22Rv1 (cell line): ENCODE data around the gene ADAMTS20.

Experiments used
- H3K27ac ChIP-seq: fragments of 450-650 bp; 2 replicates; pipeline ENCODE4 v1.5.1; 2017
- CTCF ChIP-seq: fragments of 450-650 bp; IDR thresholded peaks from 2 replicates; pipeline ENCODE4 v1.5.1; 2017; ENCODE audit warnings: mild to moderate bottlenecking
- ZFX ChIP-seq: fragments of 450-650 bp; IDR thresholded peaks from 2 replicates; pipeline ENCODE4 v1.6.1; 2017; ENCODE audit warnings: antibody characterized with exemption, borderline replicate concordance

ADAMTS20 gene

GRCh38 chr12:43579206-43579605 is 27.2 kb upstream of the ADAMTS20 start:
- H3K27ac ChIP-seq = no peak overlapping the region

GRCh38 chr12:43578782-43579181 is 26.8 kb upstream of the ADAMTS20 start:
- no peak overlapping the region for H3K27ac ChIP-seq
- no peak for TF ChIP-seq CTCF
- TF ChIP-seq ZFX = no peak

More at GRCh38 chr12:43579206-43579605, 27.2 kb upstream of the ADAMTS20 start:
- TF ChIP-seq ZFX (no peak), CTCF (no peak)

DNA sequence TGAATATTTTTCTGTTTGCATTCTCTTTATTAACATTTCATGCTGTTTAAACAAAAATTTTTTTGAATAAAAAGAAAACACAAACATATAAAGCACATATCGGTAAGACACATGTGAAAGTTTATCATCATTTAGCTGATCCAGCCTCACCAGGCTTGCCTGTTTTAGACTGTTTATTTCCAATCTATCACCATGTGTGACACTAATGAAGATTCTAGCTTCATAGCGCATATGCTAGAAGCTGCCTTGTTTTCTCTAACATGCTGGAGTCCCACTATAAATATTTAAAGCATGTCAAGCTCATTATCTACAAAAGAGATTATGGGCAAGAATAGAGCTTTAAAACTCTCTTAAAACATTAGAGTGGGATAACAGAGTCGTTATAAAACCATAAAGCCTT is 25.4 kb upstream of the ADAMTS20 start:
- H3K27ac ChIP-seq = no peak overlapping the region
- no peak for TF ChIP-seq ZFX

DNA sequence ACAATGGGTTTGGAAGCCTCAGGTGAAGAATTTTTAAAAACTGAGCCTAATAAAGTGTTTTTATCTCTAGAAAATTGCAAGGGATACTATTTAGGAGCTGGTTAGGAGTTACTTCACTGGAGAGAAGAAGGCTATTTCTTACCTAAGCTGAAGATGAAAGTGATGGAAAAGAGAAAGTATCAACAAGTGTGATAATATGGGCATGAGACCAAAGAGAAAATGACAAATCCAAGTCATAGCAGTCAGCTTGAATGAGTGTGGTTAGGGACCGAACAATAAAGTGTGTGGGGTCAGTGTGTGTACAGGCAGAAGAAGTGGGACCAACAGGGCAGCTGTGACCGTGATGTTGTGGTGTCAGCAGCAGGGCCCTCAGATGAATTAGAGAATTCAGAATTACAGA is 24.2 kb upstream of the ADAMTS20 start:
- no peak overlapping the region for H3K27ac ChIP-seq
- TF ChIP-seq ZFX = no peak

GRCh38 chr12:43571885-43572284 is 19.9 kb upstream of the ADAMTS20 start:
- TF ChIP-seq ZFX = no peak
- no peak for TF ChIP-seq CTCF
- no peak overlapping the region for H3K27ac ChIP-seq

GRCh38 chr12:43556057-43556456 is 4.1 kb upstream of the ADAMTS20 start:
- H3K27ac ChIP-seq = no peak overlapping the region
- TF ChIP-seq CTCF (no peak), ZFX (no peak)

DNA sequence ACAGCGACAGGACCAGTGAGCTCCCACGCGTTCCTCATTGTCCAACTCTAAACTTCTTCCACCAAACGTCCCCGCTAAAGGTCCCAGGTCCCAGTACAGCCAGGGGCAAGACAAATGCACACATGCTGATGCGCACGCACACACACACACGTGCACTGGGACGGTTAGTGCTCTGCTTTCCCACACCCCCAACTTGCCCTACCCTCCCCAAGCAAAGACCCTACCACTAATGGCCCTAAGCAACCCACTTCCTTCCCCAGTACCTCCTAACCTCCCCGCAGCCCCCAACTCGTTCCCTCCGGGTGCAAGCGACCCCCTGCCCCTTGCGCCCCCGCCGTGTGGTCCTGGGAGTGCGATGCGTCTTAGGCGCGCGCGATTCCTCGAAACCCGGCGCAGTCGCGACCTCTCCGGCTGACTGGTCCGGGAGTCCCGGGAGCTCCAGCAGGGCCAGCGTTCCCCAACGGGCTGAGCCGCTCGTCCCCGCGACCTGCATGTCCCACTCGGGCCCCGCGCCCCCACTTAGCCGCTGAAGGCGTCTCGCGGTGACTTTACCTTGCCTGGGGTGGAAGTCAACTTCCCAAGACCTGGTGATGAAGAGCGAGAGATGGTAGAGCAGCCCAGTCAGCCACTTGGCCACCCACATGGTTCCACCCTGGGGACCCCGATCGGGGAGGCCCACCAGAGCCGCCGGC is 578 bp downstream of the ADAMTS20 start:
- TF ChIP-seq CTCF (no peak), ZFX (no peak)
- no peak overlapping the region for H3K27ac ChIP-seq

DNA sequence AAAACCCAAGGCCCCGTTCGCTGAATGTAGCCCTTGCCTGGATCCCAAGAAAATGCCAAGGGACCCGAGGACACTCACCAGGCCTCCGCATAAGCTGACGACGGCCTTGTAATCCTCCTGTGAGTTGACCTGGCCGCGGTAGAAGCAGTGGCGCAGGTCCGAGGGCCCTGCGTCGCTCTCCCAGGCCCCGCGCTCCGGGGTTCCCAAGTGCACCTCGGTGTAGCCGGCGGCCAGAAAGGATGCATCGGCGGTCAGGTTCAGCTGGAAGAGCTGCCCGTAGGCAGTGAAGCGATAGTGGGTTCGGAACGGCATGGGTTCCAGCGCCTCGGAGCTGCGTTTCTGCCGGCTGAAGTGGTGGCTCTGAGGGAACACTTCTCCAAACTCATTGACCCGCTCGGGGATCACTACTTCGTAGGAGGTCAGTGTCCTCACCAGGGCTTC is 1.2 kb downstream of the ADAMTS20 start:
- no peak for TF ChIP-seq ZFX
- no peak for TF ChIP-seq CTCF
- H3K27ac ChIP-seq = no peak overlapping the region
